H1 (cell line): ENCODE measurements around the gene ANK2. TPM values are rescaled to one million over a fixed set of nuclear protein-coding genes. Genes with fewer than 3 reads are reported as not detected.

Source experiments
- CTCF ChIA-PET: fragments of 300-600 bp; sonication (Branson Sonifier 250); formaldehyde crosslinking; loops from one replicate; lab custom pipeline; 2021; ENCODE audit not compliant: partially characterized antibody; lab: Charles Lee
- POLR2A ChIA-PET: fragments of 300-600 bp; sonication (Branson Sonifier 250); formaldehyde crosslinking; loops from one replicate; lab custom pipeline; 2021; ENCODE audit warnings: inconsistent platforms; ENCODE audit not compliant: partially characterized antibody; lab: Charles Lee
- DNase-seq, 2 experiments: peaks; one replicate each; pipeline versions ENCODE4 v3.0.0 to v3.0.0-alpha.2; 2010 to 2022; ENCODE audit warnings: low spot score in 2 of 2, low read depth in 1 of 2, mixed read lengths in 1 of 2
- FAIRE-seq: peaks from 2 replicates; lab custom pipeline; 2011; peaks lifted over from hg19 to GRCh38; lab: Jason Lieb, UNC
- H2AFZ ChIP-seq: 2 replicates; pipeline ENCODE4 v1.8.1; 2012; ENCODE audit warnings: low read length, inconsistent platforms
- H2AK5ac ChIP-seq: 2 replicates; pipeline ENCODE4 v1.6.1; 2013; ENCODE audit warnings: low read depth, low read length
- H2BK120ac ChIP-seq: replicated peaks from 2 replicates; pipeline ENCODE3; 2013; ENCODE audit warnings: low read depth, low read length, inconsistent platforms
- H2BK12ac ChIP-seq: 2 replicates; pipeline ENCODE4 v1.6.1; 2013; ENCODE audit warnings: low read depth, low read length
- H2BK15ac ChIP-seq: 2 replicates; pipeline ENCODE4 v1.6.1; 2013; ENCODE audit warnings: low read length
- H2BK20ac ChIP-seq: 2 replicates; pipeline ENCODE4 v1.6.1; 2013; ENCODE audit warnings: low read length
- H2BK5ac ChIP-seq: 2 replicates; pipeline ENCODE4 v1.6.1; 2013; ENCODE audit warnings: low read depth, low read length
- H3K14ac ChIP-seq: 2 replicates; pipeline ENCODE4 v1.6.1; 2013; ENCODE audit warnings: inconsistent platforms; ENCODE audit not compliant: insufficient read length
- H3K18ac ChIP-seq: 2 replicates; pipeline ENCODE4 v1.6.1; 2013; ENCODE audit warnings: low read length; ENCODE audit errors: extremely low read depth
- H3K23ac ChIP-seq: 2 replicates; pipeline ENCODE4 v1.6.1; 2013; ENCODE audit warnings: inconsistent platforms; ENCODE audit not compliant: insufficient read length
- H3K23me2 ChIP-seq: 2 replicates; pipeline ENCODE4 v1.6.1; 2013; ENCODE audit warnings: low read depth, low read length
- H3K27ac ChIP-seq: 2 replicates; pipeline ENCODE4 v1.6.1; 2011; ENCODE audit warnings: low read depth, low read length, inconsistent platforms
- H3K27me3 ChIP-seq, 4 experiments: replicated peaks in 1 of 4; 1 replicate in 1 of 4; 2 replicates in 3 of 4; pipeline versions ENCODE4 v1.6.1 to v1.8.1; 2011 to 2013; ENCODE audit warnings: low read length in 3 of 4, mild to moderate bottlenecking in 3 of 4, inconsistent platforms in 2 of 4, mixed read lengths in 2 of 4, moderate library complexity in 1 of 4; ENCODE audit not compliant: control insufficient read depth in 3 of 4, insufficient read depth in 3 of 4; ENCODE audit errors: extremely low read depth in 1 of 4
- H3K36me3 ChIP-seq, 4 experiments: 2 replicates each; pipeline versions ENCODE4 v1.6.1 to v1.8.1; 2011 to 2013; ENCODE audit warnings: mild to moderate bottlenecking in 4 of 4, low read length in 3 of 4, moderate library complexity in 2 of 4, control low read depth in 1 of 4, inconsistent platforms in 1 of 4; ENCODE audit not compliant: insufficient read depth in 4 of 4, control insufficient read depth in 2 of 4
- H3K4ac ChIP-seq: replicated peaks from 2 replicates; pipeline ENCODE3; 2013; ENCODE audit warnings: low read length, low read depth, mixed read lengths, inconsistent platforms; ENCODE audit not compliant: insufficient read length
- H3K4me1 ChIP-seq, 4 experiments: replicated peaks in 1 of 4; 1 replicate in 1 of 4; 2 replicates in 3 of 4; pipeline versions ENCODE4 v1.6.1 to v1.8.1; 2011 to 2013; ENCODE audit warnings: low read length in 3 of 4, inconsistent platforms in 2 of 4, mixed read lengths in 1 of 4; ENCODE audit not compliant: insufficient read depth in 4 of 4, control insufficient read depth in 3 of 4
- H3K4me2 ChIP-seq, 2 experiments: 2 replicates each; pipeline versions ENCODE4 v1.6.1 to v1.8.1; 2011 to 2013; ENCODE audit warnings: low read depth in 2 of 2, low read length in 2 of 2, control low read depth in 1 of 2, inconsistent platforms in 1 of 2, mild to moderate bottlenecking in 1 of 2; ENCODE audit not compliant: insufficient read depth in 1 of 2
- H3K4me3 ChIP-seq, 4 experiments: fragments of 200-600, 300-600 bp in 1 of 4; sonication (generic), shearing (Covaris generic), sonication (Bioruptor Twin) in 1 of 4; 2 replicates each; pipeline versions ENCODE4 v1.5.1 to v1.8.1; 2011 to 2016; ENCODE audit warnings: low read length in 4 of 4, low read depth in 3 of 4, control low read depth in 2 of 4, inconsistent platforms in 2 of 4, mild to moderate bottlenecking in 2 of 4, mixed read lengths in 1 of 4, moderate library complexity in 1 of 4; ENCODE audit not compliant: insufficient read depth in 2 of 4; ENCODE audit errors: extremely low read depth in 1 of 4
- H3K56ac ChIP-seq: replicated peaks from 2 replicates; pipeline ENCODE3; 2013; ENCODE audit warnings: low read depth, mild to moderate bottlenecking, mixed read lengths, low read length, inconsistent platforms; ENCODE audit not compliant: insufficient read length
- H3K79me1 ChIP-seq: 2 replicates; pipeline ENCODE4 v1.6.1; 2013; ENCODE audit warnings: low read depth, low read length, control low read depth
- H3K79me2 ChIP-seq, 2 experiments: 2 replicates each; pipeline versions ENCODE4 v1.6.1 to v1.8.1; 2012 to 2013; ENCODE audit warnings: low read length in 2 of 2, mild to moderate bottlenecking in 2 of 2, inconsistent platforms in 1 of 2; ENCODE audit not compliant: insufficient read depth in 2 of 2, control insufficient read depth in 1 of 2
- H3K9ac ChIP-seq, 4 experiments: replicated peaks in 1 of 4; 1 replicate in 1 of 4; 2 replicates in 3 of 4; pipeline versions ENCODE4 v1.6.1 to v1.8.1; 2011 to 2013; ENCODE audit warnings: low read depth in 3 of 4, low read length in 3 of 4, control low read depth in 2 of 4, mild to moderate bottlenecking in 2 of 4, moderate library complexity in 2 of 4, inconsistent platforms in 1 of 4; ENCODE audit errors: extremely low read depth in 1 of 4
- H3K9me3 ChIP-seq, 2 experiments: 2 replicates each; pipeline versions ENCODE4 v1.6.1 to v1.8.1; 2012 to 2013; ENCODE audit warnings: mild to moderate bottlenecking in 2 of 2, moderate library complexity in 2 of 2, control low read depth in 1 of 2, inconsistent platforms in 1 of 2, low read depth in 1 of 2, low read length in 1 of 2, mixed read lengths in 1 of 2; ENCODE audit not compliant: insufficient read depth in 2 of 2
- H4K20me1 ChIP-seq, 2 experiments: replicated peaks in 1 of 2; 2 replicates each; pipeline versions ENCODE3 to v1.8.1; 2011 to 2013; ENCODE audit warnings: inconsistent platforms in 2 of 2, low read length in 2 of 2, mild to moderate bottlenecking in 1 of 2; ENCODE audit not compliant: insufficient read depth in 2 of 2, control insufficient read depth in 1 of 2
- H4K5ac ChIP-seq: 2 replicates; pipeline ENCODE4 v1.6.1; 2013; ENCODE audit warnings: low read length, low read depth, mixed read lengths, inconsistent platforms; ENCODE audit not compliant: insufficient read length
- H4K8ac ChIP-seq: 2 replicates; pipeline ENCODE4 v1.8.0; 2013; ENCODE audit warnings: mild to moderate bottlenecking, moderate library complexity, low read length, inconsistent platforms; ENCODE audit not compliant: insufficient read depth; ENCODE audit errors: extremely low read depth
- H4K91ac ChIP-seq: replicated peaks from 2 replicates; pipeline ENCODE3; 2013; ENCODE audit warnings: low read length, mixed read lengths, inconsistent platforms; ENCODE audit not compliant: insufficient read length
- BACH1 ChIP-seq: IDR thresholded peaks from 2 replicates; pipeline ENCODE4 v1.6.1; 2012; ENCODE audit warnings: low read length, improper control_type of control experiment
- BCL11A ChIP-seq, 2 experiments: IDR thresholded peaks; one replicate each; pipeline ENCODE4 v1.6.1; 2011; ENCODE audit warnings: low read depth in 2 of 2, low read length in 2 of 2, mild to moderate bottlenecking in 2 of 2
- CHD1 ChIP-seq: IDR thresholded peaks from 2 replicates; pipeline ENCODE4 v1.6.1; 2012; ENCODE audit warnings: low read depth, low read length, improper control_type of control experiment
- CTCF ChIP-seq, 3 experiments: IDR thresholded peaks; 1 replicate in 2 of 3; 2 replicates in 1 of 3; pipeline versions ENCODE4 v1.5.1 to v1.6.1; 2011; ENCODE audit warnings: low read length in 3 of 3, mild to moderate bottlenecking in 3 of 3, inconsistent platforms in 2 of 3, low read depth in 1 of 3, moderate library complexity in 1 of 3; ENCODE audit not compliant: insufficient read depth in 1 of 3; ENCODE audit errors: control extremely low read depth in 1 of 3
- FOSL1 ChIP-seq: IDR thresholded peaks from 2 replicates; pipeline ENCODE4 v1.6.1; 2011; ENCODE audit warnings: mild to moderate bottlenecking, low read depth, low read length, moderate library complexity; ENCODE audit not compliant: insufficient read depth
- GABPA ChIP-seq: IDR thresholded peaks from 2 replicates; pipeline ENCODE4 v1.6.1; 2011; ENCODE audit warnings: mild to moderate bottlenecking, low read length, moderate library complexity, borderline replicate concordance; ENCODE audit not compliant: insufficient read depth
- HDAC2 ChIP-seq, 2 experiments: fragments of 300-600 bp in 1 of 2; sonication (generic) in 1 of 2; IDR thresholded peaks; 2 replicates each; pipeline ENCODE4 v1.6.1; 2011 to 2012; ENCODE audit warnings: low read depth in 2 of 2, low read length in 2 of 2, mild to moderate bottlenecking in 2 of 2, moderate library complexity in 2 of 2, borderline replicate concordance in 1 of 2, inconsistent platforms in 1 of 2
- KDM1A ChIP-seq: fragments of 200-600, 300-600 bp; sonication (generic); IDR thresholded peaks from 2 replicates; pipeline ENCODE4 v1.7.1; 2016; ENCODE audit warnings: mild to moderate bottlenecking, low read length, borderline replicate concordance
- KDM4A ChIP-seq: IDR thresholded peaks from one replicate; pipeline ENCODE4 v1.7.1; 2012; ENCODE audit warnings: low read depth, mild to moderate bottlenecking, moderate library complexity, low read length, inconsistent platforms; ENCODE audit not compliant: severe bottlenecking
- SAP30 ChIP-seq: fragments of 300-600 bp; sonication (generic); IDR thresholded peaks from 2 replicates; pipeline ENCODE4 v1.7.1; 2012; ENCODE audit warnings: low read length, moderate library complexity, mild to moderate bottlenecking, inconsistent platforms; ENCODE audit not compliant: insufficient read depth, insufficient replicate concordance
- WGBS, 2 experiments: shearing (Covaris generic) in 1 of 2; methylation state at CpG; one replicate each; pipeline versions ENCODE4 v1.1.6 to v1.1.7; 2013 to 2015; ENCODE audit warnings: low lambda C conversion rate in 2 of 2, mixed read lengths in 2 of 2, inconsistent platforms in 1 of 2, low coverage in 1 of 2, missing lambda C conversion rate in 1 of 2; ENCODE audit not compliant: insufficient replicate concordance in 2 of 2, insufficient coverage in 1 of 2, insufficient read length in 1 of 2; ENCODE audit errors: extremely low coverage in 1 of 2, missing lambda C conversion rate in 1 of 2; 5-methylcytosine and 5-hydroxymethylcytosine counted together
- polyA plus RNA-seq, 7 experiments: library from polyadenylated mRNA; depleted of rRNA in 3 of 7; stranded (reverse) in 5 of 7; unstranded in 2 of 7; fragments of >200 nt in 5 of 7; fragments of 200-250 nt in 2 of 7; gene quantifications; 1 replicate in 5 of 7; 2 replicates in 1 of 7; 4 replicates in 1 of 7; pipeline versions ENCODE4 v1.2.1 to v1.2.3, GENCODE V29; 2011 to 2013; ENCODE audit warnings: missing spikeins in 2 of 7, mixed read lengths in 2 of 7
- total RNA-seq: library from RNA; stranded (reverse); fragmentation: NEBNext Ultra II Directional; extraction: Animal tissue kit (Norgen Biotek cat#: 25700); gene quantifications from 2 replicates; pipeline ENCODE4 v1.2.1, GENCODE V29; 2021

ANK2 gene
- total and polyA plus RNA-seq, 2 of the 8 experiments (the other 6 are each of a cell fraction or from before 2014, with no cell fraction given): 14.2 to 35.1 TPM

DNA sequence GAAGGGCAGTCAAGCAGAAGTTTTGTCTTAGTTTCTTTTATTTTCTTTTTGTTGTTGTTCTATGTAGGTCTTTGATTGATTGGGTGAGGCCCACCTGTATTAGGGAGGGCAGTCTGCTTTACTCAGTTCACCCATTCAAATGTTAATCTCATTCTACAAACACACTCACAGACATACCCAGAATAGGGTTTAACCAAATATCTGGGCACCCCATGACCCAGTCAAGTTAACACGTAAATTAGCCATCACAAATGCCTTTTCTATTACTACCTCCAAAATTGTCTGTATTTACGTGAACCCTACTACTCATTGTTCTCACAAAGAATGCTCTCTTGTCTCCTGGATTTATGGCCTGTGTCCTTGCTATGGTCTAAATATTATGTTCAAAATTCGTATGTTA, 339.7 kb downstream of the ANK2 start:
- no peaks in the 10 kb centered on the region for H3K79me1 ChIP-seq
- H3K4me3 ChIP-seq: no peak overlapping the region
- no peak for FAIRE-seq
- H4K20me1 ChIP-seq: no peaks in the 10 kb centered on the region
- H3K27ac ChIP-seq: no peak overlapping the region
- H3K79me2 ChIP-seq: no peaks in the 10 kb centered on the region
- 83% methylated on average over 3 of the region's 3 CpGs; no CpG with 5 or more reads in 1 of the 2 experiments for WGBS, 2 experiments
- H2BK120ac ChIP-seq: no peak overlapping the region
- H3K4ac ChIP-seq: no peak overlapping the region
- no peak overlapping the region for H4K8ac ChIP-seq
- H3K27me3 ChIP-seq: no peaks in the 10 kb centered on the region; a peak in 1 of 7 replicates
- no peak overlapping the region for H4K91ac ChIP-seq
- no peak overlapping the region for H2BK12ac ChIP-seq
- no peak overlapping the region for H2BK15ac ChIP-seq
- no peak overlapping the region for H3K4me2 ChIP-seq
- no peak overlapping the region for H3K18ac ChIP-seq
- CTCF ChIA-PET: interaction anchor here (0.6 kb wide), 1 partner anchor 371 kb away, joined by 3 read pairs; no protein-coding TSS in a partner anchor
- POLR2A ChIA-PET: no interaction called here
- no peak overlapping the region for H2AK5ac ChIP-seq
- no peak overlapping the region for H3K9ac ChIP-seq
- H3K36me3 ChIP-seq: peaks cover 0 to 3% (median 0%) of the 10 kb centered on the region in 4 experiments; a peak in 1 of 8 replicates
- no peak overlapping the region for H3K23ac ChIP-seq
- no peak overlapping the region for H2BK5ac ChIP-seq
- H3K23me2 ChIP-seq: no peaks in the 10 kb centered on the region; the same call in 1 of the 2 replicates
- no peak overlapping the region for H3K56ac ChIP-seq
- H3K9me3 ChIP-seq: peaks cover 7 to 9% of the 10 kb centered on the region in 2 experiments; a peak in 2 of 4 replicates
- no peak for DNase-seq
- no peak overlapping the region for H2BK20ac ChIP-seq
- peaks cover 0 to 3% (median 0%) of the 10 kb centered on the region in 4 experiments; a peak in 1 of 7 replicates for H3K4me1 ChIP-seq
- H2AFZ ChIP-seq: no peak overlapping the region
- H3K14ac ChIP-seq: no peak overlapping the region
- no peak overlapping the region for H4K5ac ChIP-seq
- TF ChIP-seq SAP30: no peak
- TF ChIP-seq HDAC2 (IDR thresholded peaks at IDR 0.05; ENCODE audit: borderline replicate concordance in 1 of 2, low read depth in 2 of 2, low read length in 2 of 2): no peak
- no peak for TF ChIP-seq BCL11A (IDR thresholded peaks at IDR 0.05; ENCODE audit: low read depth in 2 of 2, low read length in 2 of 2)
- TF ChIP-seq BACH1: no peak
- no peak for TF ChIP-seq KDM4A
- TF ChIP-seq CTCF (IDR thresholded peaks at IDR 0.05; ENCODE audit: control extremely low read depth in 1 of 3, insufficient read depth in 1 of 3, low read depth in 1 of 3, low read length in 3 of 3): no peak
- TF ChIP-seq GABPA: no peak
- TF ChIP-seq FOSL1: no peak
- TF ChIP-seq KDM1A: no peak
- TF ChIP-seq CHD1: no peak
